HEK293 (cell line): ENCODE data around the gene PRRG1.
A peak's percentile ranks its signal among the peaks of the same experiment; 100 is the strongest.

Experiments used
- CTCF ChIA-PET: fragments of 350-600 bp; formaldehyde crosslinking; extraction: SDS; loops from one replicate; lab custom pipeline; 2021; ENCODE audit warnings: antibody characterized with exemption; lab: Yijun Ruan, JAX
- POLR2A ChIA-PET: fragments of 300-600 bp; formaldehyde crosslinking; extraction: SDS; loops from one replicate; lab custom pipeline; 2020; ENCODE audit warnings: antibody characterized with exemption, inconsistent platforms; lab: Yijun Ruan, JAX
- H3K27ac ChIP-seq: fragments of 200-500 bp; sonication (Bioruptor generic); 2 replicates; pipeline ENCODE4 v1.5.1; 2014; ENCODE audit warnings: low read depth, low read length, control low read depth, inconsistent platforms; ENCODE audit errors: extremely low read depth
- H3K36me3 ChIP-seq, 2 experiments: fragments of 200-500 bp in 1 of 2; sonication (Bioruptor generic) in 1 of 2; 1 replicate in 1 of 2; 2 replicates in 1 of 2; pipeline ENCODE4 v1.5.1; 2014 to 2017; ENCODE audit warnings: inconsistent platforms in 2 of 2, low read length in 2 of 2; ENCODE audit not compliant: control insufficient read depth in 2 of 2, insufficient read depth in 1 of 2
- H3K4me1 ChIP-seq: fragments of 200-500 bp; sonication (Bioruptor generic); 2 replicates; pipeline ENCODE4 v1.5.1; 2014; ENCODE audit warnings: mild to moderate bottlenecking, low read length, inconsistent platforms; ENCODE audit not compliant: control insufficient read depth, insufficient read depth
- H3K4me3 ChIP-seq: 2 replicates; pipeline ENCODE4 v1.5.1; 2011; ENCODE audit warnings: low read depth, mild to moderate bottlenecking, control low read depth, low read length, moderate library complexity
- H3K9me3 ChIP-seq: fragments of 200-500 bp; sonication (Bioruptor generic); 2 replicates; pipeline ENCODE4 v1.5.1; 2014; ENCODE audit warnings: low read depth, low read length, inconsistent platforms; ENCODE audit not compliant: control insufficient read depth, insufficient read depth
- KLF7 ChIP-seq: fragments of 450-650 bp; formaldehyde crosslinking; IDR thresholded peaks from 2 replicates; pipeline ENCODE4 v1.5.1; 2016; ENCODE audit warnings: missing biosample characterization, missing genetic modification characterization, borderline replicate concordance
- KLF8 ChIP-seq: fragments of 450-650 bp; formaldehyde crosslinking; IDR thresholded peaks from 2 replicates; pipeline ENCODE4 v1.5.1; 2016; ENCODE audit warnings: missing biosample characterization, missing genetic modification characterization
- OVOL3 ChIP-seq: fragments of 450-650 bp; formaldehyde crosslinking; IDR thresholded peaks from 2 replicates; pipeline ENCODE4 v1.5.1; 2016; ENCODE audit warnings: missing biosample characterization, missing genetic modification characterization
- SP7 ChIP-seq: fragments of 450-650 bp; formaldehyde crosslinking; IDR thresholded peaks from 2 replicates; pipeline ENCODE4 v1.5.1; 2016; ENCODE audit warnings: missing biosample characterization, missing genetic modification characterization
- ZBTB17 ChIP-seq: fragments of 450-650 bp; formaldehyde crosslinking; IDR thresholded peaks from 2 replicates; pipeline ENCODE4 v1.5.1; 2016; ENCODE audit warnings: missing biosample characterization, missing genetic modification characterization
- ZNF132 ChIP-seq: fragments of 450-650 bp; formaldehyde crosslinking; IDR thresholded peaks from 2 replicates; pipeline ENCODE4 v1.5.1; 2017; ENCODE audit warnings: missing biosample characterization, missing genetic modification characterization, borderline replicate concordance
- ZNF202 ChIP-seq: fragments of 450-650 bp; formaldehyde crosslinking; IDR thresholded peaks from 2 replicates; pipeline ENCODE4 v1.5.1; 2016; ENCODE audit warnings: missing biosample characterization, missing genetic modification characterization, borderline replicate concordance
- ZNF394 ChIP-seq: fragments of 450-650 bp; formaldehyde crosslinking; IDR thresholded peaks from 2 replicates; pipeline ENCODE4 v1.5.1; 2016; ENCODE audit warnings: missing biosample characterization, missing genetic modification characterization, mild to moderate bottlenecking, moderate library complexity, borderline replicate concordance
- ZNF623 ChIP-seq: fragments of 450-650 bp; formaldehyde crosslinking; IDR thresholded peaks from 2 replicates; pipeline ENCODE4 v1.5.1; 2016; ENCODE audit warnings: missing biosample characterization, missing genetic modification characterization
- ZNF624 ChIP-seq: fragments of 450-650 bp; formaldehyde crosslinking; IDR thresholded peaks from 2 replicates; pipeline ENCODE4 v1.5.1; 2017; ENCODE audit warnings: missing biosample characterization, missing genetic modification characterization
- ZNF707 ChIP-seq: fragments of 450-650 bp; formaldehyde crosslinking; IDR thresholded peaks from 2 replicates; pipeline ENCODE4 v1.5.1; 2016; ENCODE audit warnings: missing biosample characterization, missing genetic modification characterization
- ZNF777 ChIP-seq: fragments of 450-650 bp; formaldehyde crosslinking; IDR thresholded peaks from 2 replicates; pipeline ENCODE4 v1.5.1; 2017; ENCODE audit warnings: missing biosample characterization, missing genetic modification characterization, borderline replicate concordance
- ZNF830 ChIP-seq: fragments of 450-650 bp; IDR thresholded peaks from 2 replicates; pipeline ENCODE4 v1.5.0; 2018; ENCODE audit warnings: missing biosample characterization, missing genetic modification characterization, low read depth, mild to moderate bottlenecking, moderate library complexity
- TF ChIP-seq, protein P1 (sequence below): fragments of 450-650 bp; formaldehyde crosslinking; IDR thresholded peaks from 2 replicates; pipeline ENCODE4 v1.5.1; 2016; ENCODE audit warnings: missing biosample characterization, missing genetic modification characterization
- TF ChIP-seq, protein P2 (sequence below): fragments of 450-650 bp; formaldehyde crosslinking; IDR thresholded peaks from 2 replicates; pipeline ENCODE4 v1.5.1; 2016; ENCODE audit warnings: missing biosample characterization, missing genetic modification characterization
- TF ChIP-seq, protein P3 (sequence below): fragments of 450-650 bp; formaldehyde crosslinking; IDR thresholded peaks from 2 replicates; pipeline ENCODE4 v1.5.1; 2017; ENCODE audit warnings: missing biosample characterization, missing genetic modification characterization
- TF ChIP-seq, protein P4 (sequence below): fragments of 450-650 bp; formaldehyde crosslinking; IDR thresholded peaks from 2 replicates; pipeline ENCODE4 v1.5.1; 2016; ENCODE audit warnings: missing biosample characterization, missing genetic modification characterization, borderline replicate concordance

The PRRG1 gene

DNA sequence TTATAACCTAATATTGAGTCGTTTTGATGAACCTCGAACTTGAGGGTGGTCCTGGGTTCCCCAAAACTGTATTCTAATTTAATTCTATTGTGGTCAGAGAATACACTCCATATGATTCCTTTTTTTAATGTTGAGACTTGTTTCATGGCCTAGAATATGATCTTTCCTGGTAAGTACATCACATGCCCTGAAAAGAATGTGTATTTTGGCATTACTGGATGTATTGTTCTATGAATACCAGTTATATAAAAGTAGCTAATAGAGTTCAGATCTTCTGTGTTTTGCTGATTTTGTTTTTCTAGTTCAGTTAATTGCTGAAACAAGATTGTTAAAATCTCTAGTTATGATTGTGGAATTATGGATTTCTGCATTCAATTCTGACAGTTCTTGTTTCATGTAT lies 18.8 kb downstream of the PRRG1 start:
- Histone ChIP-seq H3K9me3 (no peaks in the 10 kb centered on the region), H3K4me1 (no peaks in the 10 kb centered on the region), H3K36me3 (no peaks in the 10 kb centered on the region), H3K4me3 (no peak overlapping the region), H3K27ac (no peak overlapping the region)
- ChIA-PET POLR2A (no interaction called here), CTCF (interaction anchor here (1.1 kb wide), 1 partner anchor 14 kb away, joined by 6 read pairs; no protein-coding TSS in a partner anchor)
- TF ChIP-seq KLF8 (tag by site-specific recombination) = no peak
- TF ChIP-seq ZNF624 = no peak

DNA sequence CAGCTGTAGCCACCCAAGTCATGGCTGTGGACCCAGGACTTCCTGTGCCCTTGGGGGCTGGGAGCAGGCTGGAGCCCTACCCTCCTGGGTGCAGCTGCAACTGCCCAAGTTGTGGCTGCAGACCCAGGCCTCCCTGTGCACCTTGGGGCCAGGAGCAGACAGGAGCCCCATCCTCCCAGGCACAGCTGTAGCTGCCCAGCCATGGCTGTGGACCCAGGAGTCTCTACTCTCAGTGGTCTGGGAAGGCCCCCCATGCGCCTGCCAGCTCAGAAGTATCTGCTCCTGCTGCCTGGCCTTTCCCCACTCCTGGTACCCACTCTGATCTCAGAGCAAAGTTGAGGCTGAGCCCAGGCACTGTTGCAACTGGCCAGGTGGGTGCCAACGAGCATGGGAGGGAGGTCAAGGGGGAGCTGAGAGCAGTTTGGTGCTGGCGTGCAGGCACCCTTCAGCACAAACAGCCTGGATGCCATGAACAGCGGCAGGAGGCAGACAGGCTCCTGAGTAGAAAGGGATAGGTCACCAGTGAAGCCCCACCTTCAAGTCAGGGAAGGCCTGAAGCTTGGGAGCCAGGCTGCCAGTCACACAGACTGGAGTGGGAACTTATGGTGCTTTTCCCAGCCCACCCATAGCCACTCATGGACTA lies 21.5 kb downstream of the PRRG1 start:
- no peaks in the 10 kb centered on the region for H3K9me3 ChIP-seq

DNA sequence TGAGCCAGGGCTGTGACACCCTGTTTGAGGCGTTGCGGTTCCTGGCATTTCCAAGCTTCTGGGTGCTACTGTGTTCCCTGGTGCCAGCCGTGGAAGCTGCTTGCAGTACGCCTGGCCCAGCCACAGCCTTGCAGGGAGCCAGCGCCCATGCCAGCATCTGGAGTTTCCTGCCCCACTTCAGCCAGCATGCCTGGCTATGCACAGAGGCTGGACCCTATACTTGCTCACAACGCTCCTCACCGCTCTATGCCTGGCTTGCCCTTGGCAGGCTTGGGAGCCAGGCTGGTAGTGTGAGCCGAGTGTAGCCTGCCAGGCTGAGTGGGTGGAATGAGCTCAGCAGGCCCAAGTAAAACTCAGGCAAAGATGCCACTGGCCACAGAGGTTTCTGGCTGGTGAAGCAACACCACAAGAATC lies 22.4 kb downstream of the PRRG1 start:
- H3K4me1 ChIP-seq = peaks cover 10% of the 10 kb centered on the region; the same call in 1 of the 2 replicates
- no peaks in the 10 kb centered on the region for H3K36me3 ChIP-seq
- no peaks in the 10 kb centered on the region for H3K9me3 ChIP-seq
- ChIA-PET CTCF (no interaction called here), POLR2A (no interaction called here)
- no peak overlapping the region for H3K4me3 ChIP-seq
- no peak overlapping the region for H3K27ac ChIP-seq
- TF ChIP-seq, protein P1, sequence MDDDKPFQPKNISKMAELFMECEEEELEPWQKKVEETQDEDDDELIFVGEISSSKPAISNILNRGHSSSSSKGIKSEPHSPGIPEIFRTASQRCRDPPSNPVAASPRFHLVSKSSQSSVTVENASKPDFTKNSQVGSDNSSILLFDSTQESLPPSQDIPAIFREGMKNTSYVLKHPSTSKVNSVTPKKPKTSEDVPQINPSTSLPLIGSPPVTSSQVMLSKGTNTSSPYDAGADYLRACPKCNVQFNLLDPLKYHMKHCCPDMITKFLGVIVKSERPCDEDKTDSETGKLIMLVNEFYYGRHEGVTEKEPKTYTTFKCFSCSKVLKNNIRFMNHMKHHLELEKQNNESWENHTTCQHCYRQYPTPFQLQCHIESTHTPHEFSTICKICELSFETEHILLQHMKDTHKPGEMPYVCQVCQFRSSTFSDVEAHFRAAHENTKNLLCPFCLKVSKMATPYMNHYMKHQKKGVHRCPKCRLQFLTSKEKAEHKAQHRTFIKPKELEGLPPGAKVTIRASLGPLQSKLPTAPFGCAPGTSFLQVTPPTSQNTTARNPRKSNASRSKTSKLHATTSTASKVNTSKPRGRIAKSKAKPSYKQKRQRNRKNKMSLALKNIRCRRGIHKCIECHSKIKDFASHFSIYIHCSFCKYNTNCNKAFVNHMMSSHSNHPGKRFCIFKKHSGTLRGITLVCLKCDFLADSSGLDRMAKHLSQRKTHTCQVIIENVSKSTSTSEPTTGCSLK = no peak
- TF ChIP-seq ZNF777 (tag by site-specific recombination) (no peak), ZNF132 (tag by site-specific recombination) (no peak), KLF7 (tag by site-specific recombination) (no peak), ZNF202 (tag by site-specific recombination) (no peak), SP7 (tag by site-specific recombination) (no peak), ZNF394 (no peak), ZNF830 (tag by site-specific recombination) (no peak), OVOL3 (tag by site-specific recombination) (no peak), ZBTB17 (tag by site-specific recombination) (no peak)
- TF ChIP-seq, protein P2, sequence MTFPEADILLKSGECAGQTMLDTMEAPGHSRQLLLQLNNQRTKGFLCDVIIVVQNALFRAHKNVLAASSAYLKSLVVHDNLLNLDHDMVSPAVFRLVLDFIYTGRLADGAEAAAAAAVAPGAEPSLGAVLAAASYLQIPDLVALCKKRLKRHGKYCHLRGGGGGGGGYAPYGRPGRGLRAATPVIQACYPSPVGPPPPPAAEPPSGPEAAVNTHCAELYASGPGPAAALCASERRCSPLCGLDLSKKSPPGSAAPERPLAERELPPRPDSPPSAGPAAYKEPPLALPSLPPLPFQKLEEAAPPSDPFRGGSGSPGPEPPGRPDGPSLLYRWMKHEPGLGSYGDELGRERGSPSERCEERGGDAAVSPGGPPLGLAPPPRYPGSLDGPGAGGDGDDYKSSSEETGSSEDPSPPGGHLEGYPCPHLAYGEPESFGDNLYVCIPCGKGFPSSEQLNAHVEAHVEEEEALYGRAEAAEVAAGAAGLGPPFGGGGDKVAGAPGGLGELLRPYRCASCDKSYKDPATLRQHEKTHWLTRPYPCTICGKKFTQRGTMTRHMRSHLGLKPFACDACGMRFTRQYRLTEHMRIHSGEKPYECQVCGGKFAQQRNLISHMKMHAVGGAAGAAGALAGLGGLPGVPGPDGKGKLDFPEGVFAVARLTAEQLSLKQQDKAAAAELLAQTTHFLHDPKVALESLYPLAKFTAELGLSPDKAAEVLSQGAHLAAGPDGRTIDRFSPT = no peak
- TF ChIP-seq, protein P3, sequence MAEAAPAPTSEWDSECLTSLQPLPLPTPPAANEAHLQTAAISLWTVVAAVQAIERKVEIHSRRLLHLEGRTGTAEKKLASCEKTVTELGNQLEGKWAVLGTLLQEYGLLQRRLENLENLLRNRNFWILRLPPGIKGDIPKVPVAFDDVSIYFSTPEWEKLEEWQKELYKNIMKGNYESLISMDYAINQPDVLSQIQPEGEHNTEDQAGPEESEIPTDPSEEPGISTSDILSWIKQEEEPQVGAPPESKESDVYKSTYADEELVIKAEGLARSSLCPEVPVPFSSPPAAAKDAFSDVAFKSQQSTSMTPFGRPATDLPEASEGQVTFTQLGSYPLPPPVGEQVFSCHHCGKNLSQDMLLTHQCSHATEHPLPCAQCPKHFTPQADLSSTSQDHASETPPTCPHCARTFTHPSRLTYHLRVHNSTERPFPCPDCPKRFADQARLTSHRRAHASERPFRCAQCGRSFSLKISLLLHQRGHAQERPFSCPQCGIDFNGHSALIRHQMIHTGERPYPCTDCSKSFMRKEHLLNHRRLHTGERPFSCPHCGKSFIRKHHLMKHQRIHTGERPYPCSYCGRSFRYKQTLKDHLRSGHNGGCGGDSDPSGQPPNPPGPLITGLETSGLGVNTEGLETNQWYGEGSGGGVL (tag by site-specific recombination) = no peak
- TF ChIP-seq, protein P4, sequence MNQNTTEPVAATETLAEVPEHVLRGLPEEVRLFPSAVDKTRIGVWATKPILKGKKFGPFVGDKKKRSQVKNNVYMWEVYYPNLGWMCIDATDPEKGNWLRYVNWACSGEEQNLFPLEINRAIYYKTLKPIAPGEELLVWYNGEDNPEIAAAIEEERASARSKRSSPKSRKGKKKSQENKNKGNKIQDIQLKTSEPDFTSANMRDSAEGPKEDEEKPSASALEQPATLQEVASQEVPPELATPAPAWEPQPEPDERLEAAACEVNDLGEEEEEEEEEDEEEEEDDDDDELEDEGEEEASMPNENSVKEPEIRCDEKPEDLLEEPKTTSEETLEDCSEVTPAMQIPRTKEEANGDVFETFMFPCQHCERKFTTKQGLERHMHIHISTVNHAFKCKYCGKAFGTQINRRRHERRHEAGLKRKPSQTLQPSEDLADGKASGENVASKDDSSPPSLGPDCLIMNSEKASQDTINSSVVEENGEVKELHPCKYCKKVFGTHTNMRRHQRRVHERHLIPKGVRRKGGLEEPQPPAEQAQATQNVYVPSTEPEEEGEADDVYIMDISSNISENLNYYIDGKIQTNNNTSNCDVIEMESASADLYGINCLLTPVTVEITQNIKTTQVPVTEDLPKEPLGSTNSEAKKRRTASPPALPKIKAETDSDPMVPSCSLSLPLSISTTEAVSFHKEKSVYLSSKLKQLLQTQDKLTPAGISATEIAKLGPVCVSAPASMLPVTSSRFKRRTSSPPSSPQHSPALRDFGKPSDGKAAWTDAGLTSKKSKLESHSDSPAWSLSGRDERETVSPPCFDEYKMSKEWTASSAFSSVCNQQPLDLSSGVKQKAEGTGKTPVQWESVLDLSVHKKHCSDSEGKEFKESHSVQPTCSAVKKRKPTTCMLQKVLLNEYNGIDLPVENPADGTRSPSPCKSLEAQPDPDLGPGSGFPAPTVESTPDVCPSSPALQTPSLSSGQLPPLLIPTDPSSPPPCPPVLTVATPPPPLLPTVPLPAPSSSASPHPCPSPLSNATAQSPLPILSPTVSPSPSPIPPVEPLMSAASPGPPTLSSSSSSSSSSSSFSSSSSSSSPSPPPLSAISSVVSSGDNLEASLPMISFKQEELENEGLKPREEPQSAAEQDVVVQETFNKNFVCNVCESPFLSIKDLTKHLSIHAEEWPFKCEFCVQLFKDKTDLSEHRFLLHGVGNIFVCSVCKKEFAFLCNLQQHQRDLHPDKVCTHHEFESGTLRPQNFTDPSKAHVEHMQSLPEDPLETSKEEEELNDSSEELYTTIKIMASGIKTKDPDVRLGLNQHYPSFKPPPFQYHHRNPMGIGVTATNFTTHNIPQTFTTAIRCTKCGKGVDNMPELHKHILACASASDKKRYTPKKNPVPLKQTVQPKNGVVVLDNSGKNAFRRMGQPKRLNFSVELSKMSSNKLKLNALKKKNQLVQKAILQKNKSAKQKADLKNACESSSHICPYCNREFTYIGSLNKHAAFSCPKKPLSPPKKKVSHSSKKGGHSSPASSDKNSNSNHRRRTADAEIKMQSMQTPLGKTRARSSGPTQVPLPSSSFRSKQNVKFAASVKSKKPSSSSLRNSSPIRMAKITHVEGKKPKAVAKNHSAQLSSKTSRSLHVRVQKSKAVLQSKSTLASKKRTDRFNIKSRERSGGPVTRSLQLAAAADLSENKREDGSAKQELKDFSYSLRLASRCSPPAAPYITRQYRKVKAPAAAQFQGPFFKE (tag by site-specific recombination) = no peak

More for the DNA sequence above, 21.5 kb downstream of the PRRG1 start:
- Histone ChIP-seq H3K27ac (no peak overlapping the region), H3K4me3 (no peak overlapping the region), H3K36me3 (no peaks in the 10 kb centered on the region), H3K4me1 (peaks cover 6% of the 10 kb centered on the region; the same call in 1 of the 2 replicates)
- CTCF ChIA-PET = no interaction called here
- POLR2A ChIA-PET = no interaction called here
- TF ChIP-seq ZNF707 (tag by site-specific recombination) (peak; percentile 53; the same call in 1 of the 2 replicates), ZNF623 (tag by site-specific recombination) (no peak)
